Mesenchymal stem cell (in vitro differentiated cells and primary cell): ENCODE data around the gene PIP4K2A.
"Not testable (repeated sequence)": the region's sequence is repeated elsewhere in the genome, so short reads cannot be mapped to it uniquely, and the experiment has no call there.

Experiments used
- DNase-seq: peaks from one replicate; pipeline ENCODE4 v3.0.0-alpha.2; 2013
- H2AFZ ChIP-seq: one replicate; pipeline ENCODE4 v1.6.1; 2013; ENCODE audit warnings: low read depth, mild to moderate bottlenecking, control low read depth, inconsistent platforms, low read length, moderate library complexity
- H2AK5ac ChIP-seq: 2 replicates; pipeline ENCODE4 v1.6.1; 2013; ENCODE audit warnings: low read length, moderate library complexity, mild to moderate bottlenecking, inconsistent platforms; ENCODE audit not compliant: severe bottlenecking
- H2BK120ac ChIP-seq: one replicate; pipeline ENCODE4 v1.6.1; 2013; ENCODE audit warnings: low read depth, mild to moderate bottlenecking, inconsistent platforms, low read length, moderate library complexity
- H2BK12ac ChIP-seq, 2 experiments: one replicate each; pipeline ENCODE4 v1.6.1; 2013; ENCODE audit warnings: inconsistent platforms in 2 of 2, low read length in 2 of 2, mild to moderate bottlenecking in 2 of 2, moderate library complexity in 2 of 2, control low read depth in 1 of 2
- H2BK15ac ChIP-seq: one replicate; pipeline ENCODE4 v1.6.1; 2013; ENCODE audit warnings: mild to moderate bottlenecking, low read depth, inconsistent platforms; ENCODE audit not compliant: poor library complexity, severe bottlenecking
- H2BK5ac ChIP-seq: 2 replicates; pipeline ENCODE4 v1.6.1; 2013; ENCODE audit warnings: low read depth, mild to moderate bottlenecking, low read length, control low read depth, inconsistent platforms; ENCODE audit not compliant: poor library complexity, severe bottlenecking
- H3K14ac ChIP-seq, 2 experiments: one replicate each; pipeline ENCODE4 v1.6.1; 2013; ENCODE audit warnings: inconsistent platforms in 2 of 2, low read length in 2 of 2, control low read depth in 1 of 2, mild to moderate bottlenecking in 1 of 2, moderate library complexity in 1 of 2
- H3K18ac ChIP-seq, 2 experiments: one replicate each; pipeline ENCODE4 v1.6.1; 2013; ENCODE audit warnings: inconsistent platforms in 2 of 2, low read length in 2 of 2, control low read depth in 1 of 2, low read depth in 1 of 2, mild to moderate bottlenecking in 1 of 2
- H3K23ac ChIP-seq, 2 experiments: one replicate each; pipeline ENCODE4 v1.6.1; 2013; ENCODE audit warnings: inconsistent platforms in 2 of 2, low read length in 2 of 2, mild to moderate bottlenecking in 2 of 2, moderate library complexity in 2 of 2, control low read depth in 1 of 2
- H3K27ac ChIP-seq: 2 replicates; pipeline ENCODE4 v1.5.1; 2013; ENCODE audit warnings: mild to moderate bottlenecking, moderate library complexity, low read length, control low read depth, inconsistent platforms; ENCODE audit not compliant: poor library complexity, severe bottlenecking
- H3K27me3 ChIP-seq, 2 experiments: 2 replicates each; pipeline versions ENCODE4 v1.6.1 to v1.7.0; 2013; ENCODE audit warnings: low read length in 2 of 2, mild to moderate bottlenecking in 2 of 2, moderate library complexity in 2 of 2, control low read depth in 1 of 2, inconsistent platforms in 1 of 2; ENCODE audit not compliant: control insufficient read depth in 1 of 2, insufficient read depth in 1 of 2
- H3K36me3 ChIP-seq, 2 experiments: 2 replicates each; pipeline versions ENCODE4 v1.6.1 to v1.7.0; 2013; ENCODE audit warnings: low read length in 2 of 2, control low read depth in 1 of 2, inconsistent platforms in 1 of 2, low read depth in 1 of 2, mild to moderate bottlenecking in 1 of 2; ENCODE audit not compliant: insufficient read depth in 2 of 2, control insufficient read depth in 1 of 2
- H3K4ac ChIP-seq, 2 experiments: one replicate each; pipeline ENCODE4 v1.6.1; 2013; ENCODE audit warnings: inconsistent platforms in 2 of 2, low read length in 2 of 2, mild to moderate bottlenecking in 2 of 2, moderate library complexity in 2 of 2, control low read depth in 1 of 2, low read depth in 1 of 2
- H3K4me1 ChIP-seq: 2 replicates; pipeline ENCODE4 v1.6.1; 2013; ENCODE audit warnings: low read depth, low read length, control low read depth; ENCODE audit not compliant: control insufficient read depth, insufficient read depth
- H3K4me2 ChIP-seq: 2 replicates; pipeline ENCODE4 v1.6.1; 2013; ENCODE audit warnings: low read length, mild to moderate bottlenecking, inconsistent platforms; ENCODE audit not compliant: poor library complexity, severe bottlenecking
- H3K4me3 ChIP-seq, 2 experiments: 2 replicates each; pipeline versions ENCODE4 v1.5.1 to v1.7.0; 2013; ENCODE audit warnings: low read length in 2 of 2, mild to moderate bottlenecking in 2 of 2, control low read depth in 1 of 2, low read depth in 1 of 2; ENCODE audit not compliant: insufficient read depth in 1 of 2
- H3K79me1 ChIP-seq: replicated peaks from 2 replicates; pipeline ENCODE4 v1.6.1; 2013; ENCODE audit warnings: mild to moderate bottlenecking, control low read depth, low read length, inconsistent platforms; ENCODE audit not compliant: poor library complexity, severe bottlenecking
- H3K9ac ChIP-seq: 2 replicates; pipeline ENCODE4 v1.7.0; 2013; ENCODE audit warnings: mild to moderate bottlenecking, low read length, moderate library complexity
- H3K9me3 ChIP-seq: 2 replicates; pipeline ENCODE4 v1.7.0; 2013; ENCODE audit warnings: mild to moderate bottlenecking, low read length; ENCODE audit not compliant: control insufficient read depth
- H4K8ac ChIP-seq: one replicate; pipeline ENCODE4 v1.6.1; 2013; ENCODE audit warnings: inconsistent platforms, mild to moderate bottlenecking, low read length, moderate library complexity
- H4K91ac ChIP-seq: one replicate; pipeline ENCODE4 v1.6.1; 2013; ENCODE audit warnings: mild to moderate bottlenecking, low read length, inconsistent platforms
- WGBS: methylation state at CpG from one replicate; pipeline ENCODE4 v1.1.7; 2013; ENCODE audit warnings: mixed read lengths; 5-methylcytosine and 5-hydroxymethylcytosine counted together

PIP4K2A gene

DNA sequence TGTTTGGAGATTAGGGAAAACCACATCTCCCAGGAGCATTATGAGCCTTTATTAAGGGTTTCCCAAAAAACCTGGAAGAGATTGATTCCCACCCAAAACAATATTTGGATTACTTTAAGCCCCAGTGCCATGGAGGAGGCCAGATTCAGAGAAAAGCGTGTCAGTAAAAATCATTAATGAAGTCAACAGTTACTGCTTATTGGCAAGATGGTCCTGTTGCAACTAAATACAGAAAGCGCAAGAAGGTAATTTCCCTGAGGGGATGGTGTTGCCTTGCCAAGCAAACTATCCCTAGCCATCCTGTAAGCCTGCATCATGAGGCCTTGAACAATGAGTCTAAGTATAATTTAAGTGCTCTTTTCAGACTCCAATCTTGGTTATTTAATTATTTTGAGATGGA lies 212.5 kb downstream of the PIP4K2A start:
- H3K14ac ChIP-seq, result no peak overlapping the region
- H3K36me3 ChIP-seq, result no peaks in the 10 kb centered on the region
- no peak overlapping the region for H3K4me2 ChIP-seq
- no peak overlapping the region for H4K8ac ChIP-seq
- H3K27ac ChIP-seq, result no peak overlapping the region
- H2BK5ac ChIP-seq, result no peak overlapping the region
- H3K23ac ChIP-seq, result no peak overlapping the region
- H3K18ac ChIP-seq, result no peak overlapping the region
- H3K4me3 ChIP-seq, result no peak overlapping the region
- no peak overlapping the region for H2BK120ac ChIP-seq
- no peak overlapping the region for H3K9ac ChIP-seq
- H2BK12ac ChIP-seq, result no peak overlapping the region
- H3K4me1 ChIP-seq, result no peaks in the 10 kb centered on the region
- H3K4ac ChIP-seq, result no peak overlapping the region
- H2AFZ ChIP-seq, result no peak overlapping the region
- no peak for DNase-seq
- 95% methylated on average over 2 of the region's 2 CpGs for WGBS
- H3K9me3 ChIP-seq, result no peaks in the 10 kb centered on the region
- no peak overlapping the region for H4K91ac ChIP-seq
- no peaks in the 10 kb centered on the region for H3K79me1 ChIP-seq
- H2BK15ac ChIP-seq, result no peak overlapping the region
- H3K27me3 ChIP-seq, result peaks cover 27 to 59% of the 10 kb centered on the region in 2 experiments
- no peak overlapping the region for H2AK5ac ChIP-seq

DNA sequence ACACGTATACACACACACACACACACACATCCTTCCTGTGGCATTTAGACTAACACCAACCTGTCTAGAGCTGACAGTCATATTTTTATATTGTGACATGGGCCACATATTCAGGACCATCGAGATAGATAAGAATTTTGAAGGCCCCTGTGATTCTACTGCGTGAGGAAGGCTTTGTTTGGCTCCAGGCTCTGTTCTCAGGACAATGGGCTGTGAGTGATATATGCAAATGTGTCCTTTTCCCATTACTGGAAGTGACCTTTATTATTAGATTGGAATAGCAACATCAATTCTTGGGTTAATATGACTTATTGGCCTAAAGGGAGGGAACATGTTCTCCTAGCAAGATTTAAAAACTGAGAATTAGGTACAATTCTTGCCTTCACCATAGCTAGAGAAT lies 213.0 kb downstream of the PIP4K2A start:
- DNase-seq, result no peak
- Histone ChIP-seq H4K91ac (no peak overlapping the region), H3K4me3 (no peak overlapping the region), H3K9me3 (no peaks in the 10 kb centered on the region), H3K27ac (no peak overlapping the region), H2BK5ac (no peak overlapping the region), H2BK12ac (no peak overlapping the region), H3K4me2 (no peak overlapping the region), H3K79me1 (no peaks in the 10 kb centered on the region), H3K18ac (no peak overlapping the region), H3K4me1 (no peaks in the 10 kb centered on the region), H3K23ac (no peak overlapping the region), H3K9ac (no peak overlapping the region), H2AK5ac (no peak overlapping the region), H2BK120ac (no peak overlapping the region), H4K8ac (no peak overlapping the region), H2BK15ac (no peak overlapping the region), H3K36me3 (no peaks in the 10 kb centered on the region), H3K14ac (no peak overlapping the region), H3K4ac (no peak overlapping the region), H2AFZ (no peak overlapping the region), H3K27me3 (peaks cover 24 to 58% of the 10 kb centered on the region in 2 experiments)
- WGBS, result 78% methylated on average over 3 of the region's 3 CpGs

DNA sequence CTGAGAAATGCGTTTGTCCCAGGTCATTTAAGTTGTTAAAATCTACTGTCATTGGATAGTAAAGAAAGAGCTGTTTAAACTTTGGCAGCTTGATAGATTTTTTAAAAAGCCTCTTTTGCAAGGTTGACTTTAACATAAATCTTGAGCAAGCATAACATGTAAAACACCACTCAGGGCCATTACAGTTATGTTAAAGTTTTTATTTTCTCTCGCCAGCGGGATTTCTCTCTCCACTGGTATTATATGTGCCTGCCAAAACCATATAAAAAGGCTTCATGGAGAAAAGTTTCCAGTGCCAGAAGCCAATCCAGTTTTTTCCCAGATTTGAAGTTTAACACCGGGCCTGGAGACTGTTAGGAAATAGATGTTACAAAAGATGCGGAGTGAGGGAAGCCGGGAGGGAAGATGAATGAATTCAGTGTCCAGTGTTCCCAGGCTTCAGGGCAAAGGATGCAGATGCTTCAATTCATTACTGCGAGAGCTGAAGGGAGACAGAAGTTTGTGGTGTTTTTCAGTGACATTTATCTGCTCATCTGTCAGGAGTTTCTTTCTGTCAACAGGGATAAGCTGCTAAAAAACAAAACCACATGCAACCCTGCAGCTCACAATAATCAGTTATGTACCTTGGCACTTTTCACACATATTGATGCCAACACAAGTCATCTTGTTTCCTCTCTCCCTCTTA lies 213.6 kb downstream of the PIP4K2A start:
- Histone ChIP-seq H3K23ac (no peak overlapping the region), H2BK15ac (no peak overlapping the region), H2BK5ac (no peak overlapping the region), H3K18ac (no peak overlapping the region), H3K27me3 (peaks cover 21 to 55% of the 10 kb centered on the region in 2 experiments), H3K4me3 (no peak overlapping the region), H3K27ac (no peak overlapping the region), H3K9me3 (no peaks in the 10 kb centered on the region), H3K4me1 (no peaks in the 10 kb centered on the region), H2AK5ac (no peak overlapping the region), H4K91ac (no peak overlapping the region), H3K4ac (no peak overlapping the region), H2AFZ (no peak overlapping the region), H4K8ac (no peak overlapping the region), H3K9ac (no peak overlapping the region), H2BK120ac (no peak overlapping the region), H3K79me1 (no peaks in the 10 kb centered on the region), H2BK12ac (no peak overlapping the region), H3K4me2 (no peak overlapping the region), H3K14ac (no peak overlapping the region), H3K36me3 (no peaks in the 10 kb centered on the region)
- 72% methylated on average over 6 of the region's 7 CpGs for WGBS
- no peak for DNase-seq

DNA sequence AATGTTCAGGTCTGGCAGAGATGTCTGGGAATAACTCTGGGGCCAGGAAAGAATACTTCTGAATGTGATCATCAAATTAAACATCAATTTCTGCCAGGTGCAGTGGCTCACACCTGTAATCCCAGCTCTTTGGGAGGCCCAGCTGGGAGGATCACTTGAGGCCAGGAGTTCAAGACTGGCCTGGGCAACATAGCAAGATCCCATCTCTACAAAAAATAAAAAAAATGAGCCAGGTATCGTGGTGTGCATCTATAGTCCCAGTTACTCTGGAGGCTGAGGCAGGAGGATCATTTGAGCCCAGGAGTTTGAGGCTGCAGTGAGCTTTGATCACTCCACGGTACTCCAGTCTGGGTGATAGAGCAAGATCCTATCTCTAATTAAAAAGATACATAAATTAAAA lies 214.4 kb downstream of the PIP4K2A start:
- H3K9ac ChIP-seq, H2AK5ac ChIP-seq, H2AFZ ChIP-seq, H4K91ac ChIP-seq, H2BK15ac ChIP-seq, H3K4me3 ChIP-seq, H3K79me1 ChIP-seq, H3K9me3 ChIP-seq, H3K4me2 ChIP-seq, H3K27ac ChIP-seq, H2BK120ac ChIP-seq, DNase-seq, H2BK12ac ChIP-seq, H3K14ac ChIP-seq, H3K23ac ChIP-seq, H3K4me1 ChIP-seq, H3K4ac ChIP-seq, H3K18ac ChIP-seq, H4K8ac ChIP-seq, H3K36me3 ChIP-seq, H2BK5ac ChIP-seq: not testable (repeated sequence)
- peaks cover 26 to 55% of the 10 kb centered on the region in 2 experiments for H3K27me3 ChIP-seq
- 67% methylated on average over 1 of the region's 2 CpGs for WGBS
